ENCODE measurements around the gene SLC10A7.

DNA sequence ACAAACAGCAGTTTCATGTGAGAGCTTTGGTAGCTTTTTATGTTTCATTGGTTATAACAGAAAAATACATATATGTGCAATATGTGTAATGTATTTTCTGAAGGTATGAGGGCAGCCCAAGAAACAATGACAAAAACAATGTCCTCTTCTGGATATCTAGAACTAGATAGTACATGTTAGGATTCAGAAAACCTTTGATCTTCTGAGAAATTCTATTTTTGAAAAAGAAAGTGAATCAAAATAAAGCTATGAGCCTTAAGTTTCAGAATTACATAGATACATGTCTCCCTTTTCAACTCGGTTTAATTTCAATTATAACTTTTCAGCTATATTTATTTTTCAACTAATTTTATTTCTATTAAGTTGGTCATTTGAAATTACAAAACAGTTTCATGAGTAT is 175.5 kb downstream of the SLC10A7 start:
- TF ChIP-seq, protein P1, sequence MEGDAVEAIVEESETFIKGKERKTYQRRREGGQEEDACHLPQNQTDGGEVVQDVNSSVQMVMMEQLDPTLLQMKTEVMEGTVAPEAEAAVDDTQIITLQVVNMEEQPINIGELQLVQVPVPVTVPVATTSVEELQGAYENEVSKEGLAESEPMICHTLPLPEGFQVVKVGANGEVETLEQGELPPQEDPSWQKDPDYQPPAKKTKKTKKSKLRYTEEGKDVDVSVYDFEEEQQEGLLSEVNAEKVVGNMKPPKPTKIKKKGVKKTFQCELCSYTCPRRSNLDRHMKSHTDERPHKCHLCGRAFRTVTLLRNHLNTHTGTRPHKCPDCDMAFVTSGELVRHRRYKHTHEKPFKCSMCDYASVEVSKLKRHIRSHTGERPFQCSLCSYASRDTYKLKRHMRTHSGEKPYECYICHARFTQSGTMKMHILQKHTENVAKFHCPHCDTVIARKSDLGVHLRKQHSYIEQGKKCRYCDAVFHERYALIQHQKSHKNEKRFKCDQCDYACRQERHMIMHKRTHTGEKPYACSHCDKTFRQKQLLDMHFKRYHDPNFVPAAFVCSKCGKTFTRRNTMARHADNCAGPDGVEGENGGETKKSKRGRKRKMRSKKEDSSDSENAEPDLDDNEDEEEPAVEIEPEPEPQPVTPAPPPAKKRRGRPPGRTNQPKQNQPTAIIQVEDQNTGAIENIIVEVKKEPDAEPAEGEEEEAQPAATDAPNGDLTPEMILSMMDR (optimal IDR thresholded peaks at IDR 0.05 in 1 of 3, IDR thresholded peaks at IDR 0.05 in 1 of 3, conservative IDR thresholded peaks at IDR 0.05 in 1 of 3; ENCODE audit: extremely low read depth in 1 of 3, insufficient read depth in 2 of 3, low read length in 3 of 3): no peak
- no peak for TF ChIP-seq EZH2 (IDR thresholded peaks at IDR 0.05; ENCODE audit: low read length)

Measured in keratinocyte (primary cell).